K562 (cell line): Measurements from ENCODE around the gene APOM. TPM values are rescaled to one million over a fixed set of nuclear protein-coding genes. Genes with fewer than 3 reads are reported as not detected.

Source experiments
- CBFA2T3 ChIP-seq: fragments of 450-650 bp; IDR thresholded peaks from 2 replicates; pipeline ENCODE4 v1.6.1; 2017
- CBX3 ChIP-seq, 2 experiments: IDR thresholded peaks; 1 replicate in 1 of 2; 2 replicates in 1 of 2; pipeline ENCODE4 v1.6.1; 2012; ENCODE audit warnings: inconsistent platforms in 2 of 2, low read length in 2 of 2, borderline replicate concordance in 1 of 2, control low read depth in 1 of 2
- EP300 ChIP-seq: IDR thresholded peaks from 2 replicates; pipeline ENCODE4 v1.6.1; 2012; ENCODE audit warnings: low read length, improper control_type of control experiment
- NR3C1 ChIP-seq: sonication (generic); formaldehyde crosslinking; IDR thresholded peaks from 2 replicates; pipeline ENCODE4 v1.8.1; 2022; ENCODE audit warnings: missing genetic modification reagents
- PCBP1 ChIP-seq: fragments of 200-400 bp; formaldehyde crosslinking; IDR thresholded peaks from 2 replicates; pipeline ENCODE4 v1.6.1; 2018; ENCODE audit warnings: mild to moderate bottlenecking, low read depth, low read length; ENCODE audit not compliant: poor library complexity, severe bottlenecking
- PML ChIP-seq: IDR thresholded peaks from 2 replicates; pipeline ENCODE4 v1.6.1; 2012; ENCODE audit warnings: low read length, inconsistent platforms
- POLR2A ChIP-seq: fragments of 450-650 bp; conservative IDR thresholded peaks from 2 replicates; pipeline ENCODE4 v1.6.1; 2016
- POLR2B ChIP-seq: fragments of 450-650 bp; IDR thresholded peaks from 2 replicates; pipeline ENCODE4 v1.6.1; 2018; ENCODE audit warnings: low read depth; ENCODE audit not compliant: partially characterized antibody
- PRPF4 ChIP-seq: fragments of 200-400 bp; formaldehyde crosslinking; IDR thresholded peaks from one replicate; pipeline ENCODE4 v1.6.1; 2017; ENCODE audit warnings: low read length, low read depth, mild to moderate bottlenecking; ENCODE audit not compliant: insufficient read depth, poor library complexity, severe bottlenecking
- PYGO2 ChIP-seq: fragments of 450-650 bp; IDR thresholded peaks from 2 replicates; pipeline ENCODE4 v1.6.1; 2016; ENCODE audit warnings: mild to moderate bottlenecking, missing genetic modification characterization, moderate library complexity, missing compliant biosample characterization
- SREBF2 ChIP-seq: sonication (generic); formaldehyde crosslinking; IDR thresholded peaks from 2 replicates; pipeline ENCODE4 v1.4.0; 2020; ENCODE audit warnings: mild to moderate bottlenecking, missing genetic modification reagents
- TARDBP ChIP-seq: fragments of 450-650 bp; IDR thresholded peaks from 2 replicates; pipeline ENCODE4 v1.6.1; 2016
- TEAD1 ChIP-seq, 2 experiments: fragments of 450-650 bp in 1 of 2; sonication (generic) in 1 of 2; formaldehyde crosslinking; IDR thresholded peaks; 2 replicates each; pipeline versions ENCODE4 v1.4.0 to v1.8.0; 2020 to 2022; ENCODE audit warnings: mild to moderate bottlenecking in 2 of 2, missing genetic modification reagents in 1 of 2
- TFAM ChIP-seq: fragments of 250-450 bp; sonication (Bioruptor Pico); conservative IDR thresholded peaks from 2 replicates; pipeline ENCODE4 v1.5.0; 2021; ENCODE audit warnings: mild to moderate bottlenecking, moderate library complexity
- polyA plus RNA-seq, 8 experiments: library from polyadenylated mRNA; depleted of rRNA in 4 of 8; stranded (reverse) in 5 of 8; unstranded in 3 of 8; fragments of >200 nt; fragmentation: Nextera tagmentation in 2 of 8; fragmentation: Illumina TruSeq in 1 of 8; extraction: Ambion mirVana in 2 of 8; extraction: Trizol in 1 of 8; gene quantifications; 2 replicates each; pipeline versions ENCODE4 v1.2.1 to v1.2.3, GENCODE V29; 2011 to 2014; ENCODE audit warnings: inconsistent platforms in 1 of 8, missing spikeins in 1 of 8
- total RNA-seq, 7 experiments: library from RNA; depleted of rRNA in 6 of 7; stranded (reverse); fragments of >200 nt in 6 of 7; fragmentation: Illumina TruSeq in 2 of 7; extraction: Trizol in 2 of 7; gene quantifications; 2 replicates each; pipeline versions ENCODE4 v1.2.1 to v1.2.3, GENCODE V29; 2011 to 2021; ENCODE audit warnings: low replicate concordance in 1 of 7
- TF ChIP-seq, protein P1 (sequence below), 2 experiments: fragments of 450-650 bp; formaldehyde crosslinking in 1 of 2; IDR thresholded peaks; 2 replicates each; pipeline versions ENCODE4 v1.4.0 to v1.6.1; 2014 to 2020; ENCODE audit warnings: mild to moderate bottlenecking in 2 of 2, borderline replicate concordance in 1 of 2, low read depth in 1 of 2
- TF ChIP-seq, protein P2 (sequence below): fragments of 250-450 bp; sonication (Bioruptor Pico); IDR thresholded peaks from 2 replicates; pipeline ENCODE4 v1.5.0; 2021
- TF ChIP-seq, protein P3 (sequence below), 2 experiments: fragments of 250-450 bp in 1 of 2; fragments of 450-650 bp in 1 of 2; sonication (Bioruptor Pico) in 1 of 2; IDR thresholded peaks; 2 replicates each; pipeline versions ENCODE4 v1.6.1 to v1.8.0; 2016 to 2021; ENCODE audit warnings: mild to moderate bottlenecking in 2 of 2, moderate library complexity in 2 of 2, missing compliant biosample characterization in 1 of 2, missing genetic modification characterization in 1 of 2

The APOM gene
- total and polyA plus RNA-seq, 9 of the 15 experiments (the other 6 are each of a cell fraction or from before 2014, with no cell fraction given): 5.7 to 24.3 (median 10.4) TPM

DNA sequence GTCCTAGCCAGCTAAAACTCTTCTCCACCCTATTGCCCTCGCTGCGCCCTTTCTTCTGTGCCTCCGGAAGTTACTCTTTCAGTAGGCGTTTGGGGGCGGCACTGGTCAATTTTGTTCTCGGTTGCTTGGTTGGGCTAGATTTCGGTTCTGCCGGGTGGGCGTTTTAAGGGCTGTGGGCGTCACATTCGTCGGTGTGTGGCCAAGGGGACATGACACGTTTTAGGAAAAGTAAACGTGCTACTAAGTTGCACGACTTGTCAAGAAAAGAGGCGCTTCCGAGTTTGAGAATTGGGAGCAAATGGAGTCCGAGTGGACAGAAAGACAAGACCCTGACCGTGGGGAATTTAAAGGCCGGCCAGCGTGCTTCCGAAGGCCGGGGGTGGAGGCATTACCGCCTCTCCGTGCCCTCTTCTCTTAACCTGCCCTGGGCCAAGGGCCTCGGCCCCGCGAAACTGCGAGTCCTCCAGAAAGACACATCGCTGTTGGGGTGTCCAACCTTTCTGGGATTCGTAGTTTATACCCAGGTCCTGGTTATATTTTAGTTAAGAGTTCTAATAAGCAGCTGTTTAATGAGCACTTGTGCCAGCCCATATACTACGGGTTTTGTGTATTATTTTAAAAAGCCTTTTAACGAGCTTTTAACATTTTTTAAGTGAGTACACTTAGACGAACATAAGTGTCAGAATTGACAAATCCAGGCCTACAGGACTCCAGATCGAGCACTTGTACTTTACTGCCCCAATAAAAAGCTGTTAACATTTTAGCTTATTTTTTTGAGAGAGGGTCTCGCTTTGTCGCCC, 2.6 kb upstream of the APOM start (continued):
- TF ChIP-seq, protein P1, sequence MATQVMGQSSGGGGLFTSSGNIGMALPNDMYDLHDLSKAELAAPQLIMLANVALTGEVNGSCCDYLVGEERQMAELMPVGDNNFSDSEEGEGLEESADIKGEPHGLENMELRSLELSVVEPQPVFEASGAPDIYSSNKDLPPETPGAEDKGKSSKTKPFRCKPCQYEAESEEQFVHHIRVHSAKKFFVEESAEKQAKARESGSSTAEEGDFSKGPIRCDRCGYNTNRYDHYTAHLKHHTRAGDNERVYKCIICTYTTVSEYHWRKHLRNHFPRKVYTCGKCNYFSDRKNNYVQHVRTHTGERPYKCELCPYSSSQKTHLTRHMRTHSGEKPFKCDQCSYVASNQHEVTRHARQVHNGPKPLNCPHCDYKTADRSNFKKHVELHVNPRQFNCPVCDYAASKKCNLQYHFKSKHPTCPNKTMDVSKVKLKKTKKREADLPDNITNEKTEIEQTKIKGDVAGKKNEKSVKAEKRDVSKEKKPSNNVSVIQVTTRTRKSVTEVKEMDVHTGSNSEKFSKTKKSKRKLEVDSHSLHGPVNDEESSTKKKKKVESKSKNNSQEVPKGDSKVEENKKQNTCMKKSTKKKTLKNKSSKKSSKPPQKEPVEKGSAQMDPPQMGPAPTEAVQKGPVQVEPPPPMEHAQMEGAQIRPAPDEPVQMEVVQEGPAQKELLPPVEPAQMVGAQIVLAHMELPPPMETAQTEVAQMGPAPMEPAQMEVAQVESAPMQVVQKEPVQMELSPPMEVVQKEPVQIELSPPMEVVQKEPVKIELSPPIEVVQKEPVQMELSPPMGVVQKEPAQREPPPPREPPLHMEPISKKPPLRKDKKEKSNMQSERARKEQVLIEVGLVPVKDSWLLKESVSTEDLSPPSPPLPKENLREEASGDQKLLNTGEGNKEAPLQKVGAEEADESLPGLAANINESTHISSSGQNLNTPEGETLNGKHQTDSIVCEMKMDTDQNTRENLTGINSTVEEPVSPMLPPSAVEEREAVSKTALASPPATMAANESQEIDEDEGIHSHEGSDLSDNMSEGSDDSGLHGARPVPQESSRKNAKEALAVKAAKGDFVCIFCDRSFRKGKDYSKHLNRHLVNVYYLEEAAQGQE (IDR thresholded peaks at IDR 0.05; ENCODE audit: borderline replicate concordance): peak; percentile 51; the same call in 1 of the 2 replicates
- TF ChIP-seq, protein P1 (CRISPR knock-in tag; IDR thresholded peaks at IDR 0.05; ENCODE audit: low read depth): no peak
- 0 out of 4 replicates have a peak, but pooled peaks of 1 of the 2 experiments have one; percentile 35 for TF ChIP-seq TEAD1 (CRISPR knock-in tag; IDR thresholded peaks at IDR 0.05)
- no peak for TF ChIP-seq NR3C1 (CRISPR knock-in tag)
- 0 out of 2 replicates have a peak, but pooled peaks have one; percentile 3 for TF ChIP-seq CBFA2T3
- TF ChIP-seq EP300: no peak; the same call in 1 of the 2 replicates
- peak; percentile 97 for TF ChIP-seq POLR2B
- TF ChIP-seq TARDBP: no peak; the same call in 1 of the 2 replicates
- no peak for TF ChIP-seq PCBP1
- no peak for TF ChIP-seq SREBF2 (CRISPR knock-in tag)
- TF ChIP-seq, protein P2, sequence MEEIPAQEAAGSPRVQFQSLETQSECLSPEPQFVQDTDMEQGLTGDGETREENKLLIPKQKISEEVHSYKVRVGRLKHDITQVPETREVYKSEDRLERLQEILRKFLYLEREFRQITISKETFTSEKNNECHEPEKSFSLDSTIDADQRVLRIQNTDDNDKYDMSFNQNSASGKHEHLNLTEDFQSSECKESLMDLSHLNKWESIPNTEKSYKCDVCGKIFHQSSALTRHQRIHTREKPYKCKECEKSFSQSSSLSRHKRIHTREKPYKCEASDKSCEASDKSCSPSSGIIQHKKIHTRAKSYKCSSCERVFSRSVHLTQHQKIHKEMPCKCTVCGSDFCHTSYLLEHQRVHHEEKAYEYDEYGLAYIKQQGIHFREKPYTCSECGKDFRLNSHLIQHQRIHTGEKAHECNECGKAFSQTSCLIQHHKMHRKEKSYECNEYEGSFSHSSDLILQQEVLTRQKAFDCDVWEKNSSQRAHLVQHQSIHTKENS: peak; percentile 91; the same call in 1 of the 2 replicates
- TF ChIP-seq PRPF4: peak; percentile 8
- TF ChIP-seq CBX3 (IDR thresholded peaks at IDR 0.05; ENCODE audit: borderline replicate concordance in 1 of 2, low read length in 2 of 2): peak in 1 of 2 experiments; percentile 61; a peak in 2 of 3 replicates
- TF ChIP-seq PYGO2 (tag): 0 out of 2 replicates have a peak, but pooled peaks have one; percentile 26
- TF ChIP-seq PML: peak; percentile 71
- TF ChIP-seq POLR2A: peak; percentile 98
- TF ChIP-seq, protein P3, sequence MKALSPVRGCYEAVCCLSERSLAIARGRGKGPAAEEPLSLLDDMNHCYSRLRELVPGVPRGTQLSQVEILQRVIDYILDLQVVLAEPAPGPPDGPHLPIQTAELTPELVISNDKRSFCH (CRISPR knock-in tag; IDR thresholded peaks at IDR 0.05): no peak
- TF ChIP-seq, protein P3 (tag; IDR thresholded peaks at IDR 0.05): 0 out of 2 replicates have a peak, but pooled peaks have one; percentile 26
- TF ChIP-seq TFAM (CRISPR knock-in tag): no peak
